Measurements from ENCODE around the gene HSF5. TPM values are rescaled to one million over a fixed set of nuclear protein-coding genes. Genes with fewer than 3 reads are reported as not detected.
A peak's percentile ranks its signal among the peaks of the same experiment; 100 is the strongest.

Gene HSF5
- total and polyA plus RNA-seq, 4 donors: 0.09 to 0.17 TPM; not detected in 2

- Histone ChIP-seq H3K27me3 (ENCODE audit: control insufficient read depth in 4 of 4, insufficient read depth in 4 of 4, low read length in 3 of 4) (no peaks in the 10 kb centered on the region), H3K36me3 (ENCODE audit: control insufficient read depth in 4 of 4, insufficient read depth in 3 of 4, low read depth in 1 of 4, low read length in 3 of 4) (peaks cover 22 to 64% (median 59%) of the 10 kb centered on the region in 4 donors), H3K27ac (ENCODE audit: low read depth in 1 of 2, low read length in 2 of 2) (peak overlapping the region; percentile 85 to 94), H3K4me3 (ENCODE audit: low read depth in 1 of 3, low read length in 3 of 3) (no peak overlapping the region), H3K9me3 (ENCODE audit: control insufficient read depth in 4 of 4, low read length in 3 of 4) (no peaks in the 10 kb centered on the region), H3K4me1 (ENCODE audit: control insufficient read depth in 4 of 4, insufficient read depth in 4 of 4, low read length in 3 of 4) (peaks cover 4 to 48% (median 23%) of the 10 kb centered on the region in 4 donors), H3K9ac (ENCODE audit: low read depth in 1 of 2, low read length in 2 of 2) (peak overlapping the region in 1 of 2 donors; percentile 3)
- 75% methylated on average over 10 of the region's 10 CpGs for WGBS
- no peak for TF ChIP-seq ATF3 (IDR thresholded peaks at IDR 0.05)
- TF ChIP-seq HNF4A (conservative IDR thresholded peaks at IDR 0.05): peak in 1 of 2 donors; percentile 27
- DNase-seq (ENCODE audit: low spot score): no peak
These were observed 20.3 kb upstream of the HSF5 start for GRCh38 chr17:58508341-58509067.

GRCh38 chr17:58507123-58507634 is 19.0 kb upstream of the HSF5 start:
- peak; percentile 92 for TF ChIP-seq YY1 (IDR thresholded peaks at IDR 0.05)
- TF ChIP-seq GABPA (IDR thresholded peaks at IDR 0.05 in 1 of 2, conservative IDR thresholded peaks at IDR 0.05 in 1 of 2): peak in 1 of 2 donors; percentile 49
- peak; percentile 67 for TF ChIP-seq HNF4G (IDR thresholded peaks at IDR 0.05)
- TF ChIP-seq NR2F2 (IDR thresholded peaks at IDR 0.05): no peak
- TF ChIP-seq CTCF (IDR thresholded peaks at IDR 0.05; ENCODE audit: low read depth, low read length, missing input control): no peak
- peak; percentile 79 for TF ChIP-seq REST (IDR thresholded peaks at IDR 0.05)
- peak; percentile 29 for TF ChIP-seq SP1 (IDR thresholded peaks at IDR 0.05)
- peak; percentile 61 for TF ChIP-seq ZBTB33 (IDR thresholded peaks at IDR 0.05)
- peak in 1 of 2 donors; percentile 92 for TF ChIP-seq RXRA (IDR thresholded peaks at IDR 0.05)
- no peak for TF ChIP-seq TAF1 (conservative IDR thresholded peaks at IDR 0.05)
- peak; percentile 65 for TF ChIP-seq FOXA1 (IDR thresholded peaks at IDR 0.05)
- TF ChIP-seq HNF4A (conservative IDR thresholded peaks at IDR 0.05): peak; percentile 89 to 99
- TF ChIP-seq JUND (IDR thresholded peaks at IDR 0.05): peak in 1 of 2 donors; percentile 78
- peak; percentile 72 for TF ChIP-seq MAX (IDR thresholded peaks at IDR 0.05)
- TF ChIP-seq FOXA2 (IDR thresholded peaks at IDR 0.05): peak; percentile 28
- TF ChIP-seq RAD21 (IDR thresholded peaks at IDR 0.05): no peak
- peak in 1 of 2 donors; percentile 20 for TF ChIP-seq EGR1 (IDR thresholded peaks at IDR 0.05; ENCODE audit: low read depth in 2 of 2)
- TF ChIP-seq ATF3 (IDR thresholded peaks at IDR 0.05): peak; percentile 43
- H3K9ac ChIP-seq (ENCODE audit: low read depth in 1 of 2, low read length in 2 of 2): peak overlapping the region in 1 of 2 donors; percentile 33
- peaks cover 26 to 71% (median 64%) of the 10 kb centered on the region in 4 donors for H3K36me3 ChIP-seq (ENCODE audit: control insufficient read depth in 4 of 4, insufficient read depth in 3 of 4, low read depth in 1 of 4, low read length in 3 of 4)
- WGBS: 37% methylated on average over 13 of the region's 13 CpGs
- no peaks in the 10 kb centered on the region for H3K9me3 ChIP-seq (ENCODE audit: control insufficient read depth in 4 of 4, low read length in 3 of 4)
- peaks cover 4 to 36% (median 16%) of the 10 kb centered on the region in 4 donors for H3K4me1 ChIP-seq (ENCODE audit: control insufficient read depth in 4 of 4, insufficient read depth in 4 of 4, low read length in 3 of 4)
- no peak overlapping the region for H3K4me3 ChIP-seq (ENCODE audit: low read depth in 1 of 3, low read length in 3 of 3)
- H3K27ac ChIP-seq (ENCODE audit: low read depth in 1 of 2, low read length in 2 of 2): peak overlapping the region; percentile 85 to 94
- DNase-seq (ENCODE audit: low spot score): no peak
- H3K27me3 ChIP-seq (ENCODE audit: control insufficient read depth in 4 of 4, insufficient read depth in 4 of 4, low read length in 3 of 4): no peaks in the 10 kb centered on the region

Measured in liver (tissue), 9 donors.